Measurements from ENCODE around the gene MED31. TPM values are rescaled to one million over a fixed set of nuclear protein-coding genes. Genes with fewer than 3 reads are reported as not detected.

Gene MED31
- polyA plus RNA-seq, 2 of the 4 experiments (the other 2 are of a cell fraction): 32.2 to 49.0 TPM

GRCh38 chr17:6668727-6669425 lies 17.5 kb upstream of the MED31 start:
- DNase-seq (ENCODE audit: low read depth in 1 of 2, low spot score in 1 of 2) (no peak), FAIRE-seq (no peak), ATAC-seq (no peak)
- TF ChIP-seq ELK1 (IDR thresholded peaks at IDR 0.05; ENCODE audit: low read depth, low read length): no peak
- CTCF ChIA-PET: interaction anchor here (0.9 to 17.8 kb wide), 10 partner anchors 9 to 353 kb away, joined by 3 to 293 read pairs (median 7); partner anchors contain the start of genes RNASEK and SLC13A5
- Histone ChIP-seq H3K4me3 (no peak overlapping the region), H3K27ac (no peak overlapping the region), H3K4me2 (no peak overlapping the region), H3K9me3 (no peaks in the 10 kb centered on the region), H3K4me1 (peaks cover 4% of the 10 kb centered on the region; the same call in 1 of the 3 replicates)
- POLR2A ChIA-PET: no interaction called here
- WGBS (ENCODE audit: missing lambda C conversion rate): 70% methylated on average over 14 of the region's 14 CpGs

GRCh38 chr17:6668219-6668618 lies 16.8 kb upstream of the MED31 start:
- no peak overlapping the region for H3K4me2 ChIP-seq
- DNase-seq (ENCODE audit: low read depth in 1 of 2, low spot score in 1 of 2): no peak
- ChIA-PET POLR2A (no interaction called here), CTCF (interaction anchor here (0.9 to 17.8 kb wide), 10 partner anchors 9 to 377 kb away, joined by 3 to 293 read pairs (median 18); partner anchors contain the start of genes BCL6B and RNASEK)
- no peak for FAIRE-seq
- no peak overlapping the region for H3K4me3 ChIP-seq
- 87% methylated on average over 17 of the region's 17 CpGs for WGBS (ENCODE audit: missing lambda C conversion rate)
- no peaks in the 10 kb centered on the region for H3K9me3 ChIP-seq
- TF ChIP-seq CBX8 (IDR thresholded peaks at IDR 0.05) (no peak), KDM1A (IDR thresholded peaks at IDR 0.05; ENCODE audit: low read depth) (no peak), HOXA7 (CRISPR knock-in tag; IDR thresholded peaks at IDR 0.05) (no peak), HOXB5 (CRISPR knock-in tag; IDR thresholded peaks at IDR 0.05) (no peak), CHD4 (IDR thresholded peaks at IDR 0.05; ENCODE audit: borderline replicate concordance) (no peak), RFX5 (IDR thresholded peaks at IDR 0.05) (no peak), ESRRA (IDR thresholded peaks at IDR 0.05; ENCODE audit: borderline replicate concordance, low read length) (no peak), HMGXB4 (CRISPR knock-in tag; IDR thresholded peaks at IDR 0.05; ENCODE audit: borderline replicate concordance) (no peak), E2F6 (IDR thresholded peaks at IDR 0.05; ENCODE audit: borderline replicate concordance, low read depth) (no peak), EHF (CRISPR knock-in tag; IDR thresholded peaks at IDR 0.05) (no peak)
- ATAC-seq: no peak
- H3K27ac ChIP-seq: no peak overlapping the region
- H3K4me1 ChIP-seq: peaks cover 4% of the 10 kb centered on the region; the same call in 1 of the 3 replicates

GRCh38 chr17:6667516-6667915 lies 16.1 kb upstream of the MED31 start:
- H3K4me1 ChIP-seq: peaks cover 4% of the 10 kb centered on the region; the same call in 1 of the 3 replicates
- WGBS (ENCODE audit: missing lambda C conversion rate): 30% methylated on average over 6 of the region's 6 CpGs
- no peak overlapping the region for H3K27ac ChIP-seq
- H3K4me3 ChIP-seq: no peak overlapping the region
- no peaks in the 10 kb centered on the region for H3K9me3 ChIP-seq
- no peak overlapping the region for H3K4me2 ChIP-seq
- no peak for ATAC-seq
- CTCF ChIA-PET: interaction anchor here (0.6 to 17.8 kb wide), 22 partner anchors 10 to 604 kb away, joined by 3 to 293 read pairs (median 11); partner anchors contain the start of genes ALOX12, BCL6B, RNASEK and SLC13A5
- POLR2A ChIA-PET: no interaction called here
- FAIRE-seq: no peak
- no peak for DNase-seq (ENCODE audit: low read depth in 1 of 2, low spot score in 1 of 2)
- TF ChIP-seq HEYL (CRISPR knock-in tag; IDR thresholded peaks at IDR 0.05) (no peak), ZFP36 (IDR thresholded peaks at IDR 0.05; ENCODE audit: borderline replicate concordance, partially characterized antibody) (no peak), CBX2 (IDR thresholded peaks at IDR 0.05; ENCODE audit: borderline replicate concordance, low read depth) (no peak), FOXS1 (CRISPR knock-in tag; IDR thresholded peaks at IDR 0.05) (no peak), ATOH8 (CRISPR knock-in tag; IDR thresholded peaks at IDR 0.05; ENCODE audit: low read depth) (no peak), CHD4 (IDR thresholded peaks at IDR 0.05; ENCODE audit: borderline replicate concordance) (no peak), POLR2A (IDR thresholded peaks at IDR 0.05; ENCODE audit: low read length) (no peak), MAFK (IDR thresholded peaks at IDR 0.05; ENCODE audit: partially characterized antibody) (no peak), ZNF302 (CRISPR knock-in tag; IDR thresholded peaks at IDR 0.05) (no peak), HDAC2 (IDR thresholded peaks at IDR 0.05) (no peak), ZC3H11A (IDR thresholded peaks at IDR 0.05) (no peak), KDM1A (IDR thresholded peaks at IDR 0.05; ENCODE audit: low read depth) (no peak), ZSCAN20 (CRISPR knock-in tag; IDR thresholded peaks at IDR 0.05) (no peak), REST (IDR thresholded peaks at IDR 0.05) (no peak), ESRRA (IDR thresholded peaks at IDR 0.05; ENCODE audit: borderline replicate concordance, low read length) (no peak), ELK1 (IDR thresholded peaks at IDR 0.05; ENCODE audit: low read depth, low read length) (no peak)
